Fibroblast of pulmonary artery (primary cell): ENCODE measurements around the gene BMPER.
A peak's percentile ranks its signal among the peaks of the same experiment; 100 is the strongest.

Experiments
- DNase-seq: peaks from one replicate; pipeline ENCODE4 v3.0.0-alpha.2; 2010; ENCODE audit warnings: low read depth
- H3K4me3 ChIP-seq: replicated peaks from 2 replicates; pipeline ENCODE4 v1.5.1; 2011; ENCODE audit warnings: low read depth, mild to moderate bottlenecking, control low read depth, low read length, moderate library complexity
- CTCF ChIP-seq: IDR thresholded peaks from 2 replicates; pipeline ENCODE4 v1.5.1; 2011; ENCODE audit warnings: mild to moderate bottlenecking, control low read depth, low read length, inconsistent platforms; ENCODE audit errors: missing control alignments

Gene BMPER

GRCh38 chr7:33964417-33965182 is 59.3 kb downstream of the BMPER start:
- DNase-seq: peak; percentile 14

GRCh38 chr7:33965183-33965744 is 59.9 kb downstream of the BMPER start:
- TF ChIP-seq CTCF: no peak
- peak; percentile 88 for DNase-seq
- H3K4me3 ChIP-seq: no peak overlapping the region

More at GRCh38 chr7:33964417-33965182, 59.3 kb downstream of the BMPER start:
- TF ChIP-seq CTCF: no peak
- no peak overlapping the region for H3K4me3 ChIP-seq

GRCh38 chr7:33968591-33968990 is 63.3 kb downstream of the BMPER start:
- DNase-seq: no peak
- TF ChIP-seq CTCF: no peak
- no peak overlapping the region for H3K4me3 ChIP-seq

- H3K4me3 ChIP-seq: no peak overlapping the region
These were observed 65.2 kb downstream of the BMPER start for GRCh38 chr7:33970536-33970935.

GRCh38 chr7:33971106-33971505 is 65.8 kb downstream of the BMPER start:
- TF ChIP-seq CTCF: no peak
- no peak for DNase-seq
- no peak overlapping the region for H3K4me3 ChIP-seq

More at GRCh38 chr7:33970536-33970935, 65.2 kb downstream of the BMPER start:
- DNase-seq: no peak
- TF ChIP-seq CTCF: no peak

GRCh38 chr7:33973231-33974015 is 68.1 kb downstream of the BMPER start:
- H3K4me3 ChIP-seq: no peak overlapping the region
- no peak for DNase-seq
- TF ChIP-seq CTCF: no peak
